Astrocyte (in vitro differentiated cells and primary cell): ENCODE measurements around the gene HLTF.

ENCODE experiments used
- CTCF ChIP-seq: IDR thresholded peaks from 2 replicates; pipeline ENCODE4 v1.5.1; 2011; ENCODE audit warnings: low read depth, mild to moderate bottlenecking, inconsistent platforms, low read length, moderate library complexity; ENCODE audit not compliant: insufficient read depth
- EZH2 ChIP-seq: IDR thresholded peaks from 2 replicates; pipeline ENCODE4 v1.6.1; 2012; ENCODE audit warnings: mild to moderate bottlenecking, low read length, inconsistent platforms; ENCODE audit not compliant: insufficient read depth

- TF ChIP-seq CTCF (peak; percentile 50), EZH2 (no peak)
Measured at GRCh38 chr3:149120051-149120972, 34.0 kb upstream of the HLTF start.
